ENCODE results near the gene INSIG1.

The INSIG1 gene

GRCh38 chr7:155268921-155269650 lies 28.6 kb upstream of the INSIG1 start:
- peak overlapping the region; percentile 14 for H3K4me3 Mint-ChIP-seq
- ATAC-seq (replicated peaks; ENCODE audit: extremely low read depth, poor library complexity, severe bottlenecking), result no peak

GRCh38 chr7:155269766-155270585 lies 27.7 kb upstream of the INSIG1 start:
- Mint-ChIP-seq H3K27me3 (peaks cover 3% of the 10 kb centered on the region), H3K4me1 (peaks cover 4% of the 10 kb centered on the region), H3K27ac (ENCODE audit: low read depth) (no peak overlapping the region), H3K4me3 (peak overlapping the region; percentile 14), H3K9me3 (no peaks in the 10 kb centered on the region), H3K36me3 (ENCODE audit: insufficient read depth) (no peaks in the 10 kb centered on the region)
- no peak for ATAC-seq (replicated peaks; ENCODE audit: extremely low read depth, poor library complexity, severe bottlenecking)
- no peak for DNase-seq (ENCODE audit: low spot score in 2 of 2)

More at GRCh38 chr7:155268921-155269650, 28.6 kb upstream of the INSIG1 start:
- Mint-ChIP-seq H3K9me3 (no peaks in the 10 kb centered on the region), H3K27me3 (no peaks in the 10 kb centered on the region), H3K4me1 (peaks cover 4% of the 10 kb centered on the region), H3K27ac (ENCODE audit: low read depth) (no peak overlapping the region), H3K36me3 (ENCODE audit: insufficient read depth) (no peaks in the 10 kb centered on the region)
- no peak for DNase-seq (ENCODE audit: low spot score in 2 of 2)

GRCh38 chr7:155270861-155271260 lies 26.8 kb upstream of the INSIG1 start:
- no peaks in the 10 kb centered on the region for H3K9me3 Mint-ChIP-seq
- no peak for ATAC-seq (replicated peaks; ENCODE audit: extremely low read depth, poor library complexity, severe bottlenecking)
- no peak overlapping the region for H3K27ac Mint-ChIP-seq (ENCODE audit: low read depth)

GRCh38 chr7:155274633-155275355 lies 22.9 kb upstream of the INSIG1 start:
- peaks cover 22% of the 10 kb centered on the region for H3K27me3 Mint-ChIP-seq
- H3K27ac Mint-ChIP-seq (ENCODE audit: low read depth), result no peak overlapping the region
- no peak overlapping the region for H3K4me3 Mint-ChIP-seq
- H3K4me1 Mint-ChIP-seq, result no peaks in the 10 kb centered on the region
- DNase-seq (ENCODE audit: low spot score in 2 of 2) (no peak), ATAC-seq (replicated peaks; ENCODE audit: extremely low read depth, poor library complexity, severe bottlenecking) (no peak)
- H3K9me3 Mint-ChIP-seq, result no peaks in the 10 kb centered on the region
- H3K36me3 Mint-ChIP-seq (ENCODE audit: insufficient read depth), result no peaks in the 10 kb centered on the region

More at GRCh38 chr7:155270861-155271260, 26.8 kb upstream of the INSIG1 start:
- DNase-seq (ENCODE audit: low spot score in 2 of 2), result no peak
- H3K4me1 Mint-ChIP-seq, result peaks cover 4% of the 10 kb centered on the region
- H3K27me3 Mint-ChIP-seq, result peaks cover 9% of the 10 kb centered on the region
- no peaks in the 10 kb centered on the region for H3K36me3 Mint-ChIP-seq (ENCODE audit: insufficient read depth)
- H3K4me3 Mint-ChIP-seq, result no peak overlapping the region

GRCh38 chr7:155276042-155276799 lies 21.5 kb upstream of the INSIG1 start:
- H3K4me3 Mint-ChIP-seq, result no peak overlapping the region
- no peaks in the 10 kb centered on the region for H3K9me3 Mint-ChIP-seq
- H3K27me3 Mint-ChIP-seq, result peaks cover 34% of the 10 kb centered on the region
- ATAC-seq (replicated peaks; ENCODE audit: extremely low read depth, poor library complexity, severe bottlenecking) (no peak), DNase-seq (ENCODE audit: low spot score in 2 of 2) (no peak)
- H3K27ac Mint-ChIP-seq (ENCODE audit: low read depth), result no peak overlapping the region
- H3K4me1 Mint-ChIP-seq, result no peaks in the 10 kb centered on the region
- H3K36me3 Mint-ChIP-seq (ENCODE audit: insufficient read depth), result no peaks in the 10 kb centered on the region

- Mint-ChIP-seq H3K4me3 (no peak overlapping the region), H3K4me1 (no peaks in the 10 kb centered on the region), H3K9me3 (no peaks in the 10 kb centered on the region), H3K27me3 (peaks cover 34% of the 10 kb centered on the region), H3K27ac (ENCODE audit: low read depth) (no peak overlapping the region), H3K36me3 (ENCODE audit: insufficient read depth) (no peaks in the 10 kb centered on the region)
- DNase-seq (ENCODE audit: low spot score in 2 of 2), result no peak
- ATAC-seq (replicated peaks; ENCODE audit: extremely low read depth, poor library complexity, severe bottlenecking), result no peak
Observed at GRCh38 chr7:155276800-155277375, 20.8 kb upstream of the INSIG1 start.

GRCh38 chr7:155277385-155277994 lies 20.2 kb upstream of the INSIG1 start:
- peaks cover 34% of the 10 kb centered on the region for H3K27me3 Mint-ChIP-seq
- no peak overlapping the region for H3K4me3 Mint-ChIP-seq
- no peak overlapping the region for H3K27ac Mint-ChIP-seq (ENCODE audit: low read depth)
- DNase-seq (ENCODE audit: low spot score in 2 of 2) (no peak), ATAC-seq (replicated peaks; ENCODE audit: extremely low read depth, poor library complexity, severe bottlenecking) (no peak)
- H3K36me3 Mint-ChIP-seq (ENCODE audit: insufficient read depth), result no peaks in the 10 kb centered on the region
- no peaks in the 10 kb centered on the region for H3K4me1 Mint-ChIP-seq
- no peaks in the 10 kb centered on the region for H3K9me3 Mint-ChIP-seq

- H3K4me3 Mint-ChIP-seq, result no peak overlapping the region
- no peaks in the 10 kb centered on the region for H3K36me3 Mint-ChIP-seq (ENCODE audit: insufficient read depth)
- DNase-seq (ENCODE audit: low spot score in 2 of 2) (no peak), ATAC-seq (replicated peaks; ENCODE audit: extremely low read depth, poor library complexity, severe bottlenecking) (no peak)
- peaks cover 34% of the 10 kb centered on the region for H3K27me3 Mint-ChIP-seq
- no peak overlapping the region for H3K27ac Mint-ChIP-seq (ENCODE audit: low read depth)
- no peaks in the 10 kb centered on the region for H3K4me1 Mint-ChIP-seq
- H3K9me3 Mint-ChIP-seq, result no peaks in the 10 kb centered on the region
Observed at GRCh38 chr7:155278921-155279320, 18.8 kb upstream of the INSIG1 start.

- no peak overlapping the region for H3K27ac Mint-ChIP-seq (ENCODE audit: low read depth)
- peaks cover 38% of the 10 kb centered on the region for H3K27me3 Mint-ChIP-seq
- no peaks in the 10 kb centered on the region for H3K4me1 Mint-ChIP-seq
- no peaks in the 10 kb centered on the region for H3K9me3 Mint-ChIP-seq
- ATAC-seq (replicated peaks; ENCODE audit: extremely low read depth, poor library complexity, severe bottlenecking), result no peak
- H3K36me3 Mint-ChIP-seq (ENCODE audit: insufficient read depth), result no peaks in the 10 kb centered on the region
- no peak overlapping the region for H3K4me3 Mint-ChIP-seq
- DNase-seq (ENCODE audit: low spot score in 2 of 2), result no peak
Observed at GRCh38 chr7:155279787-155280445, 17.8 kb upstream of the INSIG1 start.

GRCh38 chr7:155280446-155281397 lies 17.0 kb upstream of the INSIG1 start:
- Mint-ChIP-seq H3K4me1 (peaks cover 3% of the 10 kb centered on the region), H3K9me3 (no peaks in the 10 kb centered on the region), H3K4me3 (no peak overlapping the region), H3K27me3 (peaks cover 40% of the 10 kb centered on the region), H3K36me3 (ENCODE audit: insufficient read depth) (no peaks in the 10 kb centered on the region), H3K27ac (ENCODE audit: low read depth) (no peak overlapping the region)
- no peak for DNase-seq (ENCODE audit: low spot score in 2 of 2)
- ATAC-seq (replicated peaks; ENCODE audit: extremely low read depth, poor library complexity, severe bottlenecking), result no peak

Measured in central memory CD8-positive, alpha-beta T cell (primary cell).